Common myeloid progenitor, CD34-positive (primary cell): ENCODE results near the gene FAM163A.

Experiments
- CTCF ChIA-PET: fragments of 350-600 bp; sonication (Branson Sonifier 250); formaldehyde crosslinking; loops from one replicate; lab custom pipeline; 2021; ENCODE audit warnings: antibody characterized with exemption; lab: Charles Lee
- POLR2A ChIA-PET: fragments of 350-600 bp; sonication (Branson Sonifier 250); formaldehyde crosslinking; loops from one replicate; lab custom pipeline; 2021; ENCODE audit warnings: antibody characterized with exemption; lab: Charles Lee
- DNase-seq, 3 donors: peaks; one replicate each; pipeline versions ENCODE4 v3.0.0 to v3.0.0-alpha.2; 2013
- H3K27ac ChIP-seq, 2 experiments: 1 replicate in 1 of 2; 2 replicates in 1 of 2; pipeline ENCODE4 v1.7.0; 2013; ENCODE audit warnings: inconsistent platforms in 2 of 2, low read length in 2 of 2, mild to moderate bottlenecking in 2 of 2, low read depth in 1 of 2, moderate library complexity in 1 of 2; ENCODE audit not compliant: severe bottlenecking in 2 of 2, insufficient read depth in 1 of 2, poor library complexity in 1 of 2
- H3K27me3 ChIP-seq, 5 experiments: replicated peaks in 2 of 5; 1 replicate in 3 of 5; 2 replicates in 2 of 5; pipeline versions ENCODE4 v1.6.1 to v1.7.0; 2013; ENCODE audit warnings: low read length in 4 of 5, mild to moderate bottlenecking in 2 of 5, moderate library complexity in 2 of 5, inconsistent platforms in 1 of 5; ENCODE audit not compliant: insufficient read depth in 5 of 5, control insufficient read depth in 4 of 5
- H3K36me3 ChIP-seq, 4 experiments: 1 replicate in 2 of 4; 2 replicates in 2 of 4; pipeline versions ENCODE4 v1.6.1 to v1.7.0; 2013; ENCODE audit warnings: low read length in 3 of 4, control low read depth in 1 of 4, mild to moderate bottlenecking in 1 of 4; ENCODE audit not compliant: control insufficient read depth in 4 of 4, insufficient read depth in 4 of 4
- H3K4me1 ChIP-seq, 4 experiments: 1 replicate in 3 of 4; 2 replicates in 1 of 4; pipeline versions ENCODE4 v1.6.1 to v1.7.1; 2013; ENCODE audit warnings: low read length in 3 of 4, mild to moderate bottlenecking in 3 of 4, control low read depth in 1 of 4, inconsistent platforms in 1 of 4, moderate library complexity in 1 of 4; ENCODE audit not compliant: control insufficient read depth in 4 of 4, insufficient read depth in 4 of 4; ENCODE audit errors: control extremely low read depth in 1 of 4
- H3K4me3 ChIP-seq, 7 experiments: 1 replicate in 4 of 7; 2 replicates in 3 of 7; pipeline versions ENCODE4 v1.5.1 to v1.7.0; 2013; ENCODE audit warnings: mild to moderate bottlenecking in 7 of 7, low read length in 6 of 7, moderate library complexity in 6 of 7, inconsistent platforms in 2 of 7, low read depth in 2 of 7, control low read depth in 1 of 7; ENCODE audit not compliant: insufficient read depth in 4 of 7, control insufficient read depth in 1 of 7; ENCODE audit errors: extremely low read depth in 1 of 7
- H3K9me3 ChIP-seq, 5 experiments: 1 replicate in 4 of 5; 2 replicates in 1 of 5; pipeline versions ENCODE4 v1.6.1 to v1.7.1; 2013; ENCODE audit warnings: low read length in 4 of 5, mild to moderate bottlenecking in 2 of 5, inconsistent platforms in 1 of 5, low read depth in 1 of 5, moderate library complexity in 1 of 5; ENCODE audit not compliant: control insufficient read depth in 4 of 5, insufficient read depth in 2 of 5; ENCODE audit errors: control extremely low read depth in 1 of 5
- WGBS: methylation state at CpG from one replicate; pipeline ENCODE4 v1.1.5; 2013; ENCODE audit not compliant: insufficient coverage; 5-methylcytosine and 5-hydroxymethylcytosine counted together

FAM163A gene

DNA sequence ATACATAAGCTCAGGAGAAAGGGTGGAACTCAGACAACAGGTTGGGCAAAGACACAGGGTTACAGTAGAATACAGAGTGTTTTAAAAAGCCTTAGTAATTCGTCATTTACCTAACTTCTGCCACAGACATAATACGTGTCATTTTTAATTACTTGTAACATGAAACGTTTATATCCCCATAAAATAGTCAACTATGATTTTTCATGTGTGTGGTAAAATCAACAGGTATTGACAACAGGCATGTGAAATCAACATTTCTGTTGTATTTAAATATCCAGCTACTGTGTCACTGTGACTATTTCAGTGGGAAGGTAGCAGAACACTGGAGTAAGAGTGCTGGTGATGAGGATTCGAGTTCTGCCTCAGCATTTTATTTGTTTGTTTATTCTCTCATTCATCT lies 5.7 kb downstream of the FAM163A start:
- H3K9me3 ChIP-seq, result peaks cover 0 to 5% (median 0%) of the 10 kb centered on the region in 5 experiments
- no CpG with 5 or more reads among the region's 4 CpGs for WGBS
- H3K27me3 ChIP-seq, result peaks cover 0 to 46% (median 22%) of the 10 kb centered on the region in 5 experiments
- H3K4me3 ChIP-seq, result no peak overlapping the region
- ChIA-PET POLR2A (no interaction called here), CTCF (no interaction called here)
- no peak for DNase-seq
- H3K36me3 ChIP-seq, result no peaks in the 10 kb centered on the region
- peaks cover 0 to 6% (median 5%) of the 10 kb centered on the region in 4 experiments for H3K4me1 ChIP-seq
- no peak overlapping the region for H3K27ac ChIP-seq

- Histone ChIP-seq H3K36me3 (no peaks in the 10 kb centered on the region), H3K4me3 (no peak overlapping the region), H3K4me1 (no peaks in the 10 kb centered on the region), H3K9me3 (peaks cover 0 to 5% (median 0%) of the 10 kb centered on the region in 5 experiments), H3K27ac (no peak overlapping the region), H3K27me3 (peaks cover 0 to 27% (median 22%) of the 10 kb centered on the region in 5 experiments)
- ChIA-PET CTCF (interaction anchor here (1.1 kb wide), 1 partner anchor 40 kb away, joined by 3 read pairs; no protein-coding TSS in a partner anchor), POLR2A (no interaction called here)
- DNase-seq, result no peak
- 100% methylated on average over 1 of the region's 1 CpG for WGBS
Measured at GRCh38 chr1:179750630-179751029, 7.5 kb downstream of the FAM163A start.

DNA sequence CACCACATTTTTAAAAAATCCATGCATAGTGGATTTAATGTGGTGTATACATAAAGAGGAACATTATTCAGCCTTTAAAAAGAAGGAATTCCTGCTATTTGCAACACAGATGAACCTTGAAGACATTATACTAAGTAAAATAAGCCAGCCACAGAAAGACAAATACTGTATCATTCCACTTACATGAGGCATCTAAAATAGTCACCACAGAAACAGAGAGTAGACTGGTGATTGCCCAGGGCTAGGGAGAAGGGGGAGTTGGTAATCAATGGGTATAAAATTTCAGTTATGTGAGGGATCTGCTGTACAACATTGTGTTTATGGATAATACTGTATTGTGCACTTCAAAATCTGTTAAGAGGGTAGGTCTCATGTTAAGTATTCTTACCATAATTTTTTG lies 10.0 kb downstream of the FAM163A start:
- Histone ChIP-seq H3K9me3 (peaks cover 0 to 5% (median 0%) of the 10 kb centered on the region in 5 experiments), H3K36me3 (no peaks in the 10 kb centered on the region), H3K4me1 (no peaks in the 10 kb centered on the region), H3K27me3 (peaks cover 0 to 12% (median 3%) of the 10 kb centered on the region in 5 experiments), H3K27ac (no peak overlapping the region), H3K4me3 (no peak overlapping the region)
- CTCF ChIA-PET, result no interaction called here
- POLR2A ChIA-PET, result no interaction called here
- no peak for DNase-seq

GRCh38 chr1:179754041-179754624 lies 11.0 kb downstream of the FAM163A start:
- H3K27ac ChIP-seq, result no peak overlapping the region
- POLR2A ChIA-PET, result no interaction called here
- CTCF ChIA-PET, result no interaction called here
- no peaks in the 10 kb centered on the region for H3K36me3 ChIP-seq
- no peak for DNase-seq
- 100% methylated on average over 1 of the region's 4 CpGs for WGBS
- H3K9me3 ChIP-seq, result peaks cover 0 to 5% (median 0%) of the 10 kb centered on the region in 5 experiments
- H3K4me3 ChIP-seq, result no peak overlapping the region
- H3K4me1 ChIP-seq, result no peaks in the 10 kb centered on the region
- H3K27me3 ChIP-seq, result peaks cover 0 to 6% (median 0%) of the 10 kb centered on the region in 5 experiments

DNA sequence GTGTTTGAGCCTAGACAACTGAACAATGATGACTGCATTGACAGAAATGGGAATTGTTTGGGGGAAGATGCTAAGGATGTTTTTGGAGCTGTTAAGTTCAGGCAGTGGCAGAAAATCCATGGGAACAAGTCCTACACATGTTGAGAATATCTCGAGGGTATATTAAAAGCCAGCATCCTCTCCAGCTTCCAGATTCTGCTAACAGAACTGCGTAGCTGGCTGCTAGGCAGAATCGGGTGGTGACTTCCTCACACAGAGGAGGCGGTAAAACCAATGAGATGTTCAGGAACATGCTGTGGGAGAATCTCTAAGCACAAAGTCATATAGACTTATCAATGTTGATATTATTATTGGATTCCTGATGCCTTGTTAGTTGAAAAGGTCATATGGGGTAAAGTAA lies 14.8 kb downstream of the FAM163A start:
- DNase-seq, result no peak
- Histone ChIP-seq H3K9me3 (no peaks in the 10 kb centered on the region), H3K27me3 (peaks cover 0 to 6% (median 3%) of the 10 kb centered on the region in 5 experiments), H3K36me3 (no peaks in the 10 kb centered on the region), H3K4me1 (no peaks in the 10 kb centered on the region), H3K27ac (no peak overlapping the region), H3K4me3 (no peak overlapping the region)
- 40% methylated on average over 2 of the region's 4 CpGs for WGBS
- ChIA-PET POLR2A (no interaction called here), CTCF (no interaction called here)

DNA sequence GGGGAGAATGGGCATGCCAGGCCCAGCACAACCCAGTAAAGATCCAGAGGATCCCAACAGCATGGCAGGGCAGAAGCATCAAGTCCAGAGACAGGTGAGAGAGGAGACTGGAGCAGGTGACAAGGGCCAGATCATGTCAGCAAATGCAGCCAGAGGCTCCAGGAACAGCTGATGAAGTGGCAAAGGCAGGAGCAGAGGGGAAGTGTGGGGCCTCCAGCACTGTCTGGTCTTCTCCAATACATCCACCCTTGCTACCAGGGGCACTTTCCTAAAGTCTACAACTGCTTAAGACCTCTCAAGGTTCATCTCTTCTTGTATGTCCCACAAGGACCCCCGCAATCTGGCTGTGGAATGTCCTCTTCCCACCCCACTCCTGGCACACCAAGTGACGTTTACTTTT lies 17.4 kb downstream of the FAM163A start:
- no peak overlapping the region for H3K4me3 ChIP-seq
- 100% methylated on average over 1 of the region's 2 CpGs for WGBS
- no peak for DNase-seq
- ChIA-PET CTCF (no interaction called here), POLR2A (no interaction called here)
- peaks cover 0 to 6% (median 3%) of the 10 kb centered on the region in 5 experiments for H3K27me3 ChIP-seq
- H3K4me1 ChIP-seq, result no peaks in the 10 kb centered on the region
- H3K9me3 ChIP-seq, result no peaks in the 10 kb centered on the region
- H3K36me3 ChIP-seq, result no peaks in the 10 kb centered on the region
- H3K27ac ChIP-seq, result no peak overlapping the region

GRCh38 chr1:179761296-179761695 lies 18.2 kb downstream of the FAM163A start:
- DNase-seq, result no peak
- Histone ChIP-seq H3K27ac (no peak overlapping the region), H3K4me3 (no peak overlapping the region), H3K9me3 (no peaks in the 10 kb centered on the region), H3K4me1 (no peaks in the 10 kb centered on the region), H3K36me3 (no peaks in the 10 kb centered on the region), H3K27me3 (peaks cover 0 to 6% (median 2%) of the 10 kb centered on the region in 5 experiments)
- WGBS, result 95% methylated on average over 6 of the region's 8 CpGs
- POLR2A ChIA-PET, result no interaction called here
- CTCF ChIA-PET, result interaction anchor here (2.0 kb wide), 1 partner anchor 10 kb away, joined by 6 read pairs; no protein-coding TSS in a partner anchor
